ENCODE results near the gene DDAH2. TPM values are rescaled to one million over a fixed set of nuclear protein-coding genes. Genes with fewer than 3 reads are reported as not detected.
A peak's percentile ranks its signal among the peaks of the same experiment; 100 is the strongest.
"Not testable (repeated sequence)": the region's sequence is repeated elsewhere in the genome, so short reads cannot be mapped to it uniquely, and the experiment has no call there.

Gene DDAH2
- total RNA-seq, 3 donors from 2014 or later (not counting 1 experiment from before 2014, with no cell fraction given): 22.3 to 36.1 (median 24.6) TPM

- Mint-ChIP-seq H3K36me3 (no peaks in the 10 kb centered on the region), H3K27me3 (ENCODE audit: low read depth in 2 of 2) (peaks cover 0 to 3% of the 10 kb centered on the region in 2 donors), H3K9me3 (no peaks in the 10 kb centered on the region), H3K27ac (peak overlapping the region in 1 of 2 donors; percentile 6), H3K4me1 (peaks cover 16 to 21% of the 10 kb centered on the region in 2 donors), H3K4me3 (no peak overlapping the region)
- Histone ChIP-seq H3K27ac (ENCODE audit: low read length) (no peak overlapping the region), H3K9me3 (ENCODE audit: control insufficient read depth, insufficient read depth, low read length) (no peaks in the 10 kb centered on the region), H3K4me3 (ENCODE audit: low read length) (no peak overlapping the region), H3K27me3 (ENCODE audit: control insufficient read depth, insufficient read depth, low read length) (no peaks in the 10 kb centered on the region), H3K36me3 (ENCODE audit: control insufficient read depth, insufficient read depth, low read length) (no peaks in the 10 kb centered on the region), H3K4me1 (ENCODE audit: control insufficient read depth, insufficient read depth, low read length) (peaks cover 14% of the 10 kb centered on the region)
- TF ChIP-seq, protein P1, sequence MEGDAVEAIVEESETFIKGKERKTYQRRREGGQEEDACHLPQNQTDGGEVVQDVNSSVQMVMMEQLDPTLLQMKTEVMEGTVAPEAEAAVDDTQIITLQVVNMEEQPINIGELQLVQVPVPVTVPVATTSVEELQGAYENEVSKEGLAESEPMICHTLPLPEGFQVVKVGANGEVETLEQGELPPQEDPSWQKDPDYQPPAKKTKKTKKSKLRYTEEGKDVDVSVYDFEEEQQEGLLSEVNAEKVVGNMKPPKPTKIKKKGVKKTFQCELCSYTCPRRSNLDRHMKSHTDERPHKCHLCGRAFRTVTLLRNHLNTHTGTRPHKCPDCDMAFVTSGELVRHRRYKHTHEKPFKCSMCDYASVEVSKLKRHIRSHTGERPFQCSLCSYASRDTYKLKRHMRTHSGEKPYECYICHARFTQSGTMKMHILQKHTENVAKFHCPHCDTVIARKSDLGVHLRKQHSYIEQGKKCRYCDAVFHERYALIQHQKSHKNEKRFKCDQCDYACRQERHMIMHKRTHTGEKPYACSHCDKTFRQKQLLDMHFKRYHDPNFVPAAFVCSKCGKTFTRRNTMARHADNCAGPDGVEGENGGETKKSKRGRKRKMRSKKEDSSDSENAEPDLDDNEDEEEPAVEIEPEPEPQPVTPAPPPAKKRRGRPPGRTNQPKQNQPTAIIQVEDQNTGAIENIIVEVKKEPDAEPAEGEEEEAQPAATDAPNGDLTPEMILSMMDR (IDR thresholded peaks at IDR 0.05): no peak
- intact Hi-C loops (cut with micrococcal nuclease): no loop called here
- 72% methylated on average over 8 of the region's 8 CpGs for WGBS (ENCODE audit: insufficient coverage)
- peak in 1 of 2 donors; percentile 47 for DNase-seq
- peak in 2 of 3 donors; percentile 31 to 48 for ATAC-seq
Observed at GRCh38 chr6:31712296-31712695, 16.8 kb downstream of the DDAH2 start.

DNA sequence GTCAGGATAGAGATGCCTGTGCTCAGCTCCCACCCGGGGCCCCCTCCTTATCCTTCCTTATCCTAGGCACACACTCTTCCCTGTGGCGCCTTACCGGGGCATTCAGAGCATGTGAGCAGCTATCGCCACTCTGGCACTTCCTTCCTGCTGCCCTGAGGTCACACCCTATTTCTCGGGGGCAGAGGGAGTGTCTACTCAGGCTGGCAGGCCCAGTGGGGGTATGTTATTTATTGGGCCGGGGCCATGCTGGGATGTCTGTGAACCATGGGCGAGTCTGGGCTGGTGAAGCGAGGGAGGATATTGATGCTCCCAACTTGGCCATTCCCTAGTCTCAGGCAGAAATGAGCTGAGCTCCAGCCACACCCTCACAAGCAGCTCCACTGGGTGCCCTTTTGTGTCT lies 17.9 kb downstream of the DDAH2 start:
- intact Hi-C loops (cut with micrococcal nuclease): no loop called here
- WGBS (ENCODE audit: insufficient coverage): 28% methylated on average over 8 of the region's 8 CpGs
- Histone ChIP-seq H3K4me3 (ENCODE audit: low read length) (no peak overlapping the region), H3K27me3 (ENCODE audit: control insufficient read depth, insufficient read depth, low read length) (no peaks in the 10 kb centered on the region), H3K4me1 (ENCODE audit: control insufficient read depth, insufficient read depth, low read length) (peaks cover 14% of the 10 kb centered on the region), H3K27ac (ENCODE audit: low read length) (no peak overlapping the region), H3K9me3 (ENCODE audit: control insufficient read depth, insufficient read depth, low read length) (no peaks in the 10 kb centered on the region), H3K36me3 (ENCODE audit: control insufficient read depth, insufficient read depth, low read length) (no peaks in the 10 kb centered on the region)
- ATAC-seq (peak in 2 of 3 donors; percentile 32 to 43), DNase-seq (no peak)
- no peaks in the 10 kb centered on the region for H3K36me3 Mint-ChIP-seq
- peak overlapping the region in 1 of 2 donors; percentile 14 for H3K27ac Mint-ChIP-seq
- H3K4me1 Mint-ChIP-seq: peaks cover 16 to 21% of the 10 kb centered on the region in 2 donors
- peak overlapping the region; percentile 4 for H3K4me3 Mint-ChIP-seq
- H3K27me3 Mint-ChIP-seq (ENCODE audit: low read depth in 2 of 2): peaks cover 0 to 3% of the 10 kb centered on the region in 2 donors
- no peaks in the 10 kb centered on the region for H3K9me3 Mint-ChIP-seq
- TF ChIP-seq, protein P1 (IDR thresholded peaks at IDR 0.05): no peak

DNA sequence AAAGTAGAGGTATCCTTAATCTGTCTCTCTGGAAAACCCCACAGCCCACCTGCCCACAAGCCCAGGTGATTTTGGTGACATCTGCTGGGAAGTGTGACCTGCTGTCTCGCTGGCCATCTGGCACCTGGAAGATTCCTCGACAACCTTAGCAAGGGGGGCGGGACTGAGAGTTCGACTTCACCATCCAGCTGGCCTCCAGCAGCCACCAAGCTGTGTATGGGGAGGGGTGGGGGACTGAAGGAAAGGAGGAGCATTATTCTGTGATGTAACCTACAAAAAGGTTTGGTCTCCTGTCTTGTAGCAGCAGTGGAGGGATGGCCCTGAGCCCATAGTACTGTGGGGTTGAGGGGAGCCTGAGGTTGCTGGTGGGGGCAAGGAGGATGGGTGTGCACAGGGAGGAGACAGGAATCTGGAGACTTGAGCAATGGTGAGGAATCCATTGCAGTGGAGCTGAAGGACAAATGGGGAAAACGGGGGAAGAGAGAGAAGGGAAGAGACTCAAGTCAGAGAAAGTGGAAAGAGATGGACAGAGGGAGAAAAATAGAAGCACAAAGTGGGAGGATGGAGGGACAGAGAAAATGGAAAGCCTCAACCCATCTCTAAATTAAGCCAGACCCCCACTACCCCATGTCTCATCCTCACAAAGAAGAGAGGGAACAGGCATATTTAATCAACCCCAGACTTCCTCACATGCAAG lies 18.4 kb downstream of the DDAH2 start:
- peak overlapping the region in 1 of 2 donors; percentile 14 for H3K27ac Mint-ChIP-seq
- no peak overlapping the region for H3K27ac ChIP-seq (ENCODE audit: low read length)

DNA sequence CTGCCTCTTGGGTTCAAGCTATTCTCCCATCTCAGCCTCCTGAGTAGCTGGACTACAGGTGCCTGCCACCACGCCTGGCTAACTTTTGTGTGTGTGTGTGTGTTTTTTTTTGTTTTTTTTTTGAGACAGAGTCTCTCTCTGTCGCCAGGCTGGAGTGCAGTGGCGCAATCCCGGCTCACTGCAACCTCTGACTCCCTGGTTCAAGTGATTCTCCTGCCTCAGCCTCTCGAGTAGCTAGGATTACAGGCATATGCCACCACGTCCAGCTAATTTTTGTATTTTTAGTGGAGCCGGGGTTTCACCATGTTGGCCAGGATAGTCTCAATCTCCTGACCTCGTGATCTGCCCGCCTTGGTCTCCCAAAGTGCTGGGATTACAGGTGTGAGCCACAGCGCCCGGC lies 19.9 kb downstream of the DDAH2 start:
- H3K36me3 ChIP-seq (ENCODE audit: control insufficient read depth, insufficient read depth, low read length); H3K27ac ChIP-seq (ENCODE audit: low read length); H3K4me3 Mint-ChIP-seq; H3K4me3 ChIP-seq (ENCODE audit: low read length); intact Hi-C loops (cut with micrococcal nuclease); DNase-seq; H3K9me3 ChIP-seq (ENCODE audit: control insufficient read depth, insufficient read depth, low read length); H3K27me3 Mint-ChIP-seq (ENCODE audit: low read depth in 2 of 2); H3K9me3 Mint-ChIP-seq; H3K27ac Mint-ChIP-seq; ATAC-seq; H3K27me3 ChIP-seq (ENCODE audit: control insufficient read depth, insufficient read depth, low read length); H3K36me3 Mint-ChIP-seq: not testable (repeated sequence)
- peaks cover 14% of the 10 kb centered on the region for H3K4me1 ChIP-seq (ENCODE audit: control insufficient read depth, insufficient read depth, low read length)
- peaks cover 16 to 19% of the 10 kb centered on the region in 2 donors for H3K4me1 Mint-ChIP-seq
- WGBS (ENCODE audit: insufficient coverage): 90% methylated on average over 9 of the region's 11 CpGs

More for the DNA sequence above, 18.4 kb downstream of the DDAH2 start:
- Histone ChIP-seq H3K36me3 (ENCODE audit: control insufficient read depth, insufficient read depth, low read length) (no peaks in the 10 kb centered on the region), H3K4me3 (ENCODE audit: low read length) (no peak overlapping the region), H3K9me3 (ENCODE audit: control insufficient read depth, insufficient read depth, low read length) (no peaks in the 10 kb centered on the region), H3K27me3 (ENCODE audit: control insufficient read depth, insufficient read depth, low read length) (no peaks in the 10 kb centered on the region), H3K4me1 (ENCODE audit: control insufficient read depth, insufficient read depth, low read length) (peaks cover 14% of the 10 kb centered on the region)
- H3K36me3 Mint-ChIP-seq: no peaks in the 10 kb centered on the region
- 78% methylated on average over 5 of the region's 5 CpGs for whole genome bisulfite sequencing (ENCODE audit: insufficient coverage)
- TF ChIP-seq, protein P1 (IDR thresholded peaks at IDR 0.05): no peak
- H3K4me3 Mint-ChIP-seq: no peak overlapping the region
- ATAC-seq: no peak
- H3K9me3 Mint-ChIP-seq: no peaks in the 10 kb centered on the region
- H3K4me1 Mint-ChIP-seq: peaks cover 16 to 21% of the 10 kb centered on the region in 2 donors
- intact Hi-C loops (cut with micrococcal nuclease): no loop called here
- H3K27me3 Mint-ChIP-seq (ENCODE audit: low read depth in 2 of 2): peaks cover 0 to 3% of the 10 kb centered on the region in 2 donors
- DNase-seq: no peak

Measured in natural killer cell (primary cell).